HG03175 (cell line): Measurements from ENCODE around the gene KRT9.

ENCODE experiments used
- ATAC-seq: cut with Tn5 transposase; IDR thresholded peaks from one replicate; pipeline ENCODE4 v1.9.1; 2021; ENCODE audit warnings: mild to moderate bottlenecking, moderate library complexity; ENCODE audit not compliant: unreplicated experiment

KRT9 gene

DNA sequence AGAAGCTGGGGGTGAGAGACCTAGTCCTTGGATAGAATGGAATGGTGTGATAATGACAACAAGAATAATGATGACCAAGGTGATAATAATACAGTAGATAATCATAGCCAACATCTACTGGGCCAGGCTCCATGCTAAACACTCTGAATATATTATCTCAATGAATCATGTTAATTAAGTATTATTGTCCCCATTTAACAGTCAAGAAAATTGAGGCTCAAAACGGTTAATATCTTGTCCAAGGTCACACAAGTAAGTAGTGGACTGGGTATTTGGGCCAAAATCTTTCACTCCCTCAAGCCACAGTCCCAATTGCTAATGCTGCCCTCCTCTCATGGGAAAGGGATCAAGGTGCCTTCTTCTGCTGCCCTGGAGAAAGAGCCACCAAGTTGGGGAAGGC is 39.9 kb downstream of the KRT9 start:
- no peak for ATAC-seq

DNA sequence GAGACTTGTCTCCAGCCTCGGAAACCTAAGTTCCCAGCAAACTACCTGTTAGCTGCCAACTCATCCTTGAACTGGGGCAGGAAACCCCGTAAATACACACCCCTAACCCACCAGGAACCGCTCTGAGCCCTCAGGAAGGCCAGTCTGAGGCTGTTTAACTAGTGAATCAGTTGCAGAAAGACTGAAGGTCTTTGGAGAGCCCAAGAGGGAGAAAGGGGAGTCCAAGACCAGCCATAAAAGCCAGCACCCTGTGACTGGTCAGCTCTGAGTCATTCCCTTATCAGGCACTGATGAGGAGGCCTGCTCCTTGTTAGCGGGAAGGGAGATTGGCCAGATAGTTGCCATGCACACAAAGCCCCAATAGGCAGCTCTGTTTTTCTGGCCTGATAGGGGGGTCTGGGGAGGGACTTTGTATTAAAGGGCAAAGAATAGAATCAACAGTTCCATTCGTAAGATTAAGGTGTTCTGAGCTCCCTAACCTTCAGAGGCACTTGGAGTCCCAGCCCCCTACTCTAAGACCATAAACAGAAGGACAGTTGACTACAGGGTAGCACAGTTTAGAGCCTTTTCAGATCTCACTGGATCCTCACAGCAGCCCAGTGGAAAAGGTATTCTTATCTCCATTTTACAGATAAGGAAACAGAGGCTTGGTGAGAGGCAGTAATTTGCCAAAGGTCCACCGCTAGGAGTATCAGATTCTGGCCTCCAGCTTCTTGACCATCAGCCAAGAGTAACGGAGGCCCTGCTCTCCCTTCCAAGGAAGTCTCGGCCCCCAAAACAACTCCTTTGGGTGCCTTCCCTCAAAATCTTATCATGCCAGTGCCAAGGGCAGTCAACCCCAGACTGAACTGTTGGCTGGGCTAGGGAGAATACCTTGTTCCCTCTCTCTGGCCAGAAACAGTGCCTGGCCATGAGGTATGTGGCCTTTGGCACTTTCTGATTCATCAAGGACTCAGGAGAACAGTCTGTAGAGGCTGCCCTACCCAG is 41.5 kb downstream of the KRT9 start:
- ATAC-seq = no peak

DNA sequence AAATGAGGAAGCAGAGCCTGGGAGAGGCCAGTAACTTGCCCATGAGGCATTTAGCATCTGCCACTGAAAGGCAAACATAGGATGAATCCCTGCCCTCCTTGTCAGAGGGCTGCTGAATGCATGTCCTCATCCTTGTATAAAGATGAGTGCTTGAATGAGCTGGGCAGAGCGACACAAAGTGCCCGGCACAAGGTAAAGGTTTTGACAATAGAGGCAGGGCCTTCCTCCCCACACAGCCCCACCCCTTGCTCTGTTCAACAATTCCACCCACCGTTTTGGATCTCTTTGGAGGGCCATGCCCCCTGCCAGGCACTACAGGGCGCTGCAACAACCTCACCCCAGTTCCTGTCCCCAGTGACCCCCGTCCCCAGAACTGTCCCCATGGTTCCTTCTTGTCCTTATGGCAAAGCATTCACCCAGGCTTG is 42.4 kb downstream of the KRT9 start:
- ATAC-seq = no peak

DNA sequence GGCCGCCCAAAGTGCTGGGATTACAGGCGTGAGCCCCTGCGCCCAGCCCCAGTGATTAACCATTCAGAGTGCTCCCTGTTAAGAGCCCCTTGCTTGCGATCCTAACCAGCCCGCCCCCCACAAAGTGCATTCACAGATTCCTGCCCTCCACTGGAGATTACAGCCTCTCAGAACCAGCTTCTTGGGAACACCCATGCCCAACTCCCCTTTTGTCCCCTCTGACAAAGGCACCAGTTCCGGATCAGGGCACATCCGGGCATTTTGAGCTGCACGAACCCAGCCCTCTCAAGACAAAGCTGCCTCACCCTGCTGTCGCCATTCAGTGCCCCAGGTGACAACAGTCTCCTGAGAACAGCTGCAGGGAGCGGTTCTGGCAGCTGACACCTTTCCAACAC is 42.9 kb downstream of the KRT9 start:
- no peak for ATAC-seq

DNA sequence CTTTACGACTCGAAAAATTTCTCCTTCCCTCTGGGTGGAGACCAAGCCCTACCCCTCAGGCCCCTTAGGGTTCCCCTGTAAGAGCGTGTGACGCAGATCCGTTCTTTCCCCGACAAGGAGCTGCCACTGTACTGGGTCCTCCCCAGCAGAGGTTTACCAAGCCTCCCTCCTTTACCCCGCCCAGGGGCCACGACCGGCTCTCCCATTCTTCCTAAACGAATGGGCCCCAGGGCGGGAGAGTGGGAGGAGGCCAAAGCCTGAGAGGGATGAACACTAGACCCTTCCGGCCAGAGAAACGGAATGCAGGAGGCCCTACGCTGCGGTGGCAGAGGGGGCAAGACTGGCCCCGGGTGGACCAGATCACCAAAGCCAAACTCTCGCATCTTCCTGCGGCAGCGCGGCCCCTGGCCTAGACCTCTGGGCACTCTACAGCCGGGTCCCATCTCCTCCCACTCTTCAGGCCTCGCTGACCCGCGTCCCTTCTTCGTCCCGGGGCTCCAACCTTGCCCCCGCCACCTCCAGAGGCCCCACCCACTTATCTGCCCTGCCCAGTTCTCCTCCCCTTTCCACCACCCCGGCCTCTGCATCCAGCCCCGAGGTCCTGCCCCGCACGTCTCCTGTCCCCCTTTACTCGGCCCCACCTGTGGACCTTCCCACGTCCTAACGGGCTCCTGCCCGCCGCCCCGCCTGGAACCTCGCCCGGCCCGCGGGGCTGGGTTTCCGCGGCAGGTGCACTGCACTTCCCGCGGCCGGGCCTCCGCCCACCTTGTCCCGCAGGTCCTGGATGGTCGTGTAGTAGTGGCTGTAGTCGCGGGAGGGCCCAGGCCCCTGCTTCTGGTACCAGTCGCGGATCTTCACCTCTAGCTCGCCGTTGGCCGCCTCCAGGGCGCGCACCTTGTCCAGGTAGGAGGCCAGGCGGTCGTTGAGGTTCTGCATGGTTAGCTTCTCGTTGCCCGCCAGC is 44.5 kb downstream of the KRT9 start:
- no peak for ATAC-seq

DNA sequence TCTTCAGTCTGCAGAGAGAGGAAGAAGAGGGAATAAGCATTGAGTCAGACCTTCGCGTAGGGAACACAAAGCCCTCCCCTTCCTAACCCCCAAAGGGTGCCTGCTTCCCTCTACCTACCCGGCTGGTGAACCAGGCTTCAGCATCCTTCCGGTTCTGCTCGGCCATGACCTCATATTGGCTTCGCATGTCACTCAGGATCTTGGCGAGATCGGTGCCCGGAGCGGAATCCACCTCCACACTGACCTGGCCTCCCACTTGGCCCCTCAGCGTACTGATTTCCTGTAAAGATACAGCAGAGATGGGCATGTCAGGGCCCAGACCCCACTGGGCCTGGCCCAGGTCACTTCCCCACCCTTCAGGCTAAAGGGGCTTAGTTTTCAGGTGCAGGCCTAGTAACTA is 47.6 kb downstream of the KRT9 start:
- ATAC-seq = no peak

DNA sequence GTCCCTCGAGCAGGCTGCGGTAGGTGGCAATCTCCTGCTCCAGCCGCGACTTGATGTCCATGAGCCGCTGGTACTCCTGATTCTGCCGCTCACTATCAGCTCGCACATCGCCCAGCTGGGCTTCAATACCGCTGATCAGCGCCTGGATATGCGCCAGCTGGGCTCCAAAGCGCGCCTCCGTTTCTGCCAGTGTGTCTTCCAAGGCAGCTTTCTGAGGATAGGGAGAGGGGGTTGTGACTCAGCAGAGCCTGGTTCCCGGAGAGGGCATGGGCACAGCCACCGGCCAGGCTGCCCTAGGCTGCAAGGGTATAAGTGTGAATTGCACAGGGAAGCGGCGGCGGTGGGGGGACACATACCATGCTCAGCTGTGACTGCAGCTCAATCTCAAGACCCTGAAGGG is 48.1 kb downstream of the KRT9 start:
- no peak for ATAC-seq

DNA sequence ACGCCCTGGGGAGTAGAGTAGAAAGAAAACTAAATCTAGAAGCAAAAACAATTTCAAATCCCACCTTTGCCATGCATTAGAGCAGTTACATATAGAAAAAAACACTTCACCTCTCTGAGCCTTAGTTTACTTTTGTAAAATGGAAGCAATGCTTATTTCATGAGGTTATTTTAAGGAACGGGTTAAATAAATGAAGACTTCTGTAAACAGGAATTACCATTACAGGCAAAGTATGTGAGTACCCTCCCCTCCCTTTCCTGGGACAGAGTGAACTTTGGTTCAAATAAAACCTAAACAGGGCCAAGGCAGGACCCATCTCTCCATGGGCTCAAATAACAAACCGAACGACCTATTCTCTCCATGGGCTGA is 48.6 kb downstream of the KRT9 start:
- no peak for ATAC-seq

DNA sequence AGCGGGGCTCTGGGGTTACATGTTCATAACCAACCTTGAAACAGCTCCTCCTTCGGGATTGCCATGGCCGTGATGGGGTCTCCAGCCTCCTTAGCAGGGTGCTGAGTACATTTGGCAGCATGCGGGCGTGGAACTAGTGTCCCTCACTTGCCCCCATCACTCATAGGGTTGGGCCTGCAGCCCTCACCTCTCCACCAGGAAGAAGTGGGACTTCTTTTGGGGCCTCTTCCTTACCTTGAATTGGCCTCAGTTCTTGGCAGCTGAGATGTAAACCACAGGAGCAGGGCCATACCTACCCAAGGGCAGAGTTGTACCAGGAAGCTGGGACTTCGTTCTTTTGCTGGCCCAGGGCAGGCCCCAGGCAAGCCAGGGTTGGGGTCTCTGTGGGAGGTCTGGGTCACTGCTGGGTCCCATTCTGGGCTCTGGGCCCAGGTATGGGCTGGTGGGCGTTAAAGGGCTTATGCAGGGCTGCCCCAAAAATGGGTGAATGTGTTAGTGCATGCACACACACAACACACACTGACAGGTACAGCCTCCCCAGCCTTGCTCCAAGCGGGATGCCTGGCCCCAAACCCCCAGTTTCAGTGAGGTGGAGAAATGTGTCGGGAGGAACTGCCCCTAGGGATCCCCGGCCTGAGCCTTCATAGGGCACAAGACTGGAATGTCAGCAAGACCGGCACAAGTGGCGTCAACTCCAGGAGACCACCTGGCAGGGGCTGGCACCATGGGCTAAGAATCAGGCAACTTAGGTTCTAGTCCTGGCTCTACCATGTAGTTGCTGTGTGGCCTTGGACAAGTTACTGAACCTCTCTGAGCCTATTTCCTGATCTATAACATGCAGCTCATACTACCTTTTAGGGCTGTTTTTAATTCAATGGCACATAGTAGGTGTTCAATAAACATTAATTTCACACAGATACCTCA is 49.3 kb downstream of the KRT9 start:
- no peak for ATAC-seq

DNA sequence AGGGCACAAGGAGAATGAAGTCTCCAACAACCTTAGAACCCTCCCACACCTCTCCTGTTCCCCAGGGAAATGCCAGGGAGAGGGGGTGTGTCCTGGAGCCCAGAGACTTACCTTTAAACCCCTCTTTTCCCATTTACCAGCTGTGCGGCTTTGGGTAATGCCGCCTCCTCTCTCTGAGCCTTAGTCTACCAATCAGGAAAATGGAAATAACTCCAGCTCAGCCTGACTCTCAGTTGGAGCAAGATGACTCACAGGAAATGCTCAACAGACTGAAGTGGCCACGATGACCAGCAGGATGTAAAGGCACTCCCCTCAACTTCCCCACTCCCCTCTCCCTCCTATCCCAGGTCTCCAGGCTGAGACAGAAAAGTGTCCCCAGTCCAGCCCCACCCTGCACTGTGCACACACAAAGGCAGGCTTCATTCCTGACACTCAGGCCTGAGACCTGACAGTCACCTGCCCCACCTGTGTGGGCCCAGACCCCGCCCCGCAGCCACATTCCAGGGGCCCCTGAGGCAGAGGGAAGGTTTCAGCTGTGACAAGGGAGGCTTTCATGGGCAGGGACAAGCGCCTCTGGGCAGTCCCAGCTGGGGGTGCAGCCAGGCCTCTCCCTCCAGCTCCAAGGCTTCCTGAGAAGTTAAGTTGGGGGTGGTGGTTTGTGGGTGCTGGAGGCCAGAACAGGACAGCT is 50.1 kb downstream of the KRT9 start:
- no peak for ATAC-seq

DNA sequence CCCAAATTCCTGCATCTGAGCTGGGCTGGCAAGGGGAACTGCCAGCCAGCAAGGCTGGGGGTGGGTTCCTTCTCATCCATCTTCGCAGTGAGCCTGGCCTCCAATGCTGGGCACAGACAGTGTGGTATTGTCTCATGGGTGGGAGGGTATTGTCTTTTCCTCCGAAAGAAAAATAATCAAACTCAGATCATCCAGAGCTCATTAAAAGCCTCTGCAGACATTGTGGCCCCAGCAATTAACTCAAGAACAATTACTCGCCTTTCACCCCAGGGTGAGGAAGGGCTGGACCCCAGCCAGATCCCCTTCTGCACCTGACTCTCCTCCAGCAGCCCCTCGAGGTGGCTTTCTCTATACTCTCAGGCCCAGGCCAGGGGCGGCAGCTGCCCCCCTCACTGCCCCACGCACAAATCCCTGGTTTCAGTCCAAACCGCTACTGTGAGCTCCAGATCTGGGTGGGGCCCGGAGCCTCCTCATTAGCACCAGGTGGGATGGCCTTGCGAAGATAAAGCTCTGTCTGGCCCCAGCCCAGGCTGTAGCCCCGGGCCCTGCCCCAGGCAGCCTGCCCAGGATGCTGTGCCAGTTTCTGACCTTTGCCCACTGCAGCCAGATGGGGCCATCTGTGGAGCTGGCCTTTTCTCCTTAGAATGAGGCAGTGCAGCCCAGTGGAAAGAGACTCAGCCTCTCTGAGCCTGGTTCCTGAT is 50.9 kb downstream of the KRT9 start:
- ATAC-seq = no peak

DNA sequence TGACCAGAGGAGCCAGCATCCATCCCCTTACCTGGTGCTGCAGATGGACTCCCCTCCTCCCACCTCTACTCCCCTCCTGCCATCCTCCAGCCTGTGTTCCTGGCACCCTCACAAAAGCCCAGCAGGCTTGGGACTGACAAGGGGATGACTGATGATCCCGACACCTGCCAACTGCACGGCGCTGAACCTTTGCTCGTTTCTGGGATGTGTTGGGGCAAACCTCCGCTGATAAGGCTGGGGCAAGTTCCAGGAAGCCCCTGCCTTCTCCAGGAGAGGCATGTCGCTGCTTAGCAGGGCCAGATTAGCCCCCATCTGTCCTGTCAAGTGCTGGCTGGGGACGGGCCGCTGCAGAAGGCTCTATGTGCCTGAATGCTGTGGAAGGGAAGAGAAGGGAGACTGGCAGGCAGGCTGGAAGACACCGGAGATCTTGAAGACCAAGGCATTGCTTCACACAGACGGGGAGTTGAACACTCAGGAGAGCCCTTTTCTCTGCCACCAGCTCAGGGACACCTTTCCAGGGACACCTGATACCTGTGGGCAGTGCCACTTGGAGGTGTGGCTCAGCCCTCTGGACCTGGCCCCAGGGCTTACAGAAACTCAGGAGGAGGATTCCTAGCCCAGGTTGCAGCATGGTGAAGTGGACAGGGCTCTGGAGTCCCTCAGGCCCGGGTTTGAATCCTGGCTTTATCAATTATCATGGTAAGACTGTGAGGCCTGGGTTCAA is 52.2 kb downstream of the KRT9 start:
- no peak for ATAC-seq

DNA sequence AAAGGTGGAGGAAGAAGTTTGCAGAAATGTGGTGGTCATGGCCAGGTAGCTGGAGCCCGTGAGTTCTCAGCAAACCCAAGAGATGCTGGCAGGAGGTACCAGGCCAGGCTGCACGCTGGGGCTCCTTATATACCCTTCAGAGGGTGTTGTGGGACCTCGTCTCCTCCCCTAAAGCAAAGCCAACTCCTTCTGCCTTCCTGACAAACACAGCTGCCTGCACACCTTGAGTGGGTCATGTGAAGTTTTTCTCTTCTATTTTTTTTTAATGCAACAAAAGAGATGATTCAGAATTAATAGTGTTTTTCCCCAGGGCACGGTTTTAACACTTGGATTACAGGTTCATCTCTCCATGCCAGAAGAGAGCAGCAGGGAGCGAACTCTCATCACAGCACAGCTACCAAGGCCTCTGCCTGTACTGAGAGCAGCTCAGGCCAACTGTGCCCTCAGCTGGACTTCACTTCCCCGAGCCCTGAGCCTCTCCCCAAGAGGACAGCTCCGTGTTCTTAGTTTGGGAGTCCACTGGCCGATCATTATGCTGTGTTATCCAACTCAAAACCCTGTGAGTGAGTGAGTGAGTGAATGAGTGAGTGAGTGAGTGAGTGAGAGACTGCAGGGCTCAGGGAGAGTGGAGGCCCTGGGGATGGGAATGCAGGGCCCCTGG is 52.9 kb downstream of the KRT9 start, which contains the start of gene KRT15:
KRT15 (minus strand) TSS at position 102 of the 661 bp plus-strand sequence; CDS start at position 39, 63 bp downstream.
- no peak for ATAC-seq

DNA sequence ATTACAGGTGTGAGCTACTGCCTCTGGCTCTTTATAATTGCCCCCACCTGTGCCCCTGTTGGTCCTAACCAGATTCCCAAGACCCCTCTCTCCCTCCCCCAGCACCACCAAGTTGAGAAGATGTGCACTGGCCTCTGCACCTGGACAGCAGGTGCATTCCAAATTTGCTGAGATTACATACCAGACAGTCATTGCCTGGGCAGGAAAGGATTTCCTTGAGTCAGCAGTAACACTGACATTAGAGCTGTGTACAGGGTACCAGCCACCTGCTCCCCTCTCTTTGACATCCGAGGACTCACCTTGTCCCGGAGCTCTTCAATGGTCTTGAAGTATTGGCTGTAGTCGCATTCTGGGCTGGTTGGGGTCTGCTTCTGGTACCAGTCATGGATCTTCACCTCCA is 53.8 kb downstream of the KRT9 start:
- ATAC-seq = no peak

DNA sequence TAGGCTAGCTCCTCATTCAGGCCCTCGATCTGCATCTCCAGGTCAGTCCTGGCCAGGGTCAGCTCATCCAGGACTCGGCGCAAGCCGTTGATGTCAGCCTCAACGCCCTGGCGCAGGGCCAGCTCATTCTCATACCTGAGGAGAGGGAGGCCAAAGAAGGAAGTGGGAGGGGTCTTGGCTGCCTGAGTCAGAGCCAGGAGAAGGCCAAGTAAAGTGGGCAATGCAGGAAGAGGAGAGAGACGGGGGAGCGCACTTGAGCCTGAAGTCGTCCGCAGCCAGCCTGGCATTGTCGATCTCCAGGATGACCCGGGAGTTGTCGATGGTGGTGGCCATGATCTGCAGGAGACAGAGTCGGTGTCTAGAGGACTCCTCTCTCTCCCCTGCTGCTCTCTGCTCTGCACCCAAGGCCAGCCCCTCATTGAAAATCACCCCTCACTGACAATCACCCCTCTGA is 55.0 kb downstream of the KRT9 start:
- no peak for ATAC-seq

DNA sequence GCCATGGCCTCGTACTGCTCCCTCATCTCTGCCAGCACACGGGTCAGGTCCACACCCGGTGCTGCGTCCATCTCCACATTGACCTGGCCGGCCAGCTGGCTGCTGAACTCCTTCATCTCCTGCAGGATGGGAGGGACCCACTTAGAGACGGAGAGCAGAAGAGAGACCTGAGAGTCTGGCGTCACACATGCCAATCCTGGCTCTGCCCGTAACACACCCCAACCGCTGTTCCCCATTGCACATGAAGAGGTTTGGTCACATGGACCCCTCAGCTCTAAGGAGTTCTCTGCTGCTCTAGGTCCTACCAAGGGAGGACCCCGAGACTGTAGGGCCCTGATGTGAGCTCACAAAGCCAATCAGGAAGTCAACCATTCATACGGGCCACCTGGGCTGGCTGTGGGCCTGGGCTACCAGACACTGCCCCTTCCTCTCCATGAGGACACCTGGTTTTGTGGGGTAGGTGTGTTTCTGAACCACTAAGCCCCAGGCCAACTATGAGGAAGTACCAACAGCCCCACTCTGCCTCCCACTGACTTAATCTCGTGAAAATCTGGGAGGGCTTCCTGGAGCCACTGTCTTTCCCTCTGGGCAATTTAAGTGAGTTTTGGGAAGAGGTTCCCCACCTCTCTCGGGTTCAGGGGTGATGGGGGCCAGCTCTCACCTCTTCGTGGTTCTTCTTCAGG is 55.6 kb downstream of the KRT9 start:
- no peak for ATAC-seq
